ENCODE data around the gene RAB33B.

DNA sequence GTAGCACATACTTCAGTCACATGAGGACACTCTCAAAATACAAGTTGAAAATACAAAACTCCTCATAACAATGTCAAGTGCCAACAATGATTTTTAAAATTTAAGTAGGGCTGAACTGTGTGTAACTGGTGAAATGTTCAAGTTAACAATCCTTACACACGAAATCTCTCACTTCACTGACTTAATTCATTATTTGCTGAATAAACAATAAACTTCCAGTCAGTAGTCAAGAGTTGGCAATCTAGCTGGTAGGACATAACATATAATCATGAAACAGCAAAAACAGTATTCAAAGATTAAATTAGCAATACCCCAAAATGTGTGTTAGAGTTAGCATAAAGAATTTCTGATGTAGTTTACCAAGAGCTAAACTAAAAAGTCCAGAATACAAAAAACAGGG lies 1.9 kb upstream of the RAB33B start:
- TF ChIP-seq POLR2AphosphoS5 (IDR thresholded peaks at IDR 0.05; ENCODE audit: low read depth, low read length) (no peak), TAF1 (IDR thresholded peaks at IDR 0.05; ENCODE audit: low read depth, low read length) (no peak), POLR2A (IDR thresholded peaks at IDR 0.05; ENCODE audit: low read depth, low read length) (no peak)

All from GM12891 (cell line).